Progenitor cell of endocrine pancreas (in vitro differentiated cells): ENCODE results near the gene RAB25. TPM values are rescaled to one million over a fixed set of nuclear protein-coding genes. Genes with fewer than 3 reads are reported as not detected.

Experiments used
- DNase-seq: peaks from one replicate; pipeline ENCODE4 v3.0.0; 2021; ENCODE audit warnings: low spot score; ENCODE audit not compliant: unreplicated experiment
- H3K27ac Mint-ChIP-seq: 2 replicates; pipeline ENCODE4 v1.8.0; 2021; ENCODE audit warnings: mild to moderate bottlenecking, moderate library complexity, mixed read lengths
- H3K27me3 Mint-ChIP-seq: 2 replicates; pipeline ENCODE4 v1.8.0; 2021; ENCODE audit warnings: mixed read lengths
- H3K36me3 Mint-ChIP-seq: 2 replicates; pipeline ENCODE4 v1.8.0; 2022; ENCODE audit warnings: mixed read lengths; ENCODE audit not compliant: insufficient read depth
- H3K4me1 Mint-ChIP-seq: 2 replicates; pipeline ENCODE4 v1.8.0; 2021; ENCODE audit warnings: low read depth, mixed read lengths
- H3K4me3 Mint-ChIP-seq: 2 replicates; pipeline ENCODE4 v1.8.0; 2021; ENCODE audit warnings: low read depth, mild to moderate bottlenecking, moderate library complexity, mixed read lengths
- H3K9me3 Mint-ChIP-seq: 2 replicates; pipeline ENCODE4 v1.8.0; 2021; ENCODE audit warnings: low read depth, mixed read lengths
- total RNA-seq: library from RNA; stranded (reverse); gene quantifications from 2 replicates; pipeline ENCODE4 v1.2.1, GENCODE V29; 2021
- TF ChIP-seq, protein P1 (sequence below): fragments of 200-600 bp; sonication (generic); IDR thresholded peaks from one replicate; pipeline ENCODE4 v1.5.0; 2021; ENCODE audit warnings: antibody characterized with exemption, mild to moderate bottlenecking; ENCODE audit not compliant: unreplicated experiment

Gene RAB25
- total RNA-seq, 1 donor from 2014 or later: 93.8 TPM

DNA sequence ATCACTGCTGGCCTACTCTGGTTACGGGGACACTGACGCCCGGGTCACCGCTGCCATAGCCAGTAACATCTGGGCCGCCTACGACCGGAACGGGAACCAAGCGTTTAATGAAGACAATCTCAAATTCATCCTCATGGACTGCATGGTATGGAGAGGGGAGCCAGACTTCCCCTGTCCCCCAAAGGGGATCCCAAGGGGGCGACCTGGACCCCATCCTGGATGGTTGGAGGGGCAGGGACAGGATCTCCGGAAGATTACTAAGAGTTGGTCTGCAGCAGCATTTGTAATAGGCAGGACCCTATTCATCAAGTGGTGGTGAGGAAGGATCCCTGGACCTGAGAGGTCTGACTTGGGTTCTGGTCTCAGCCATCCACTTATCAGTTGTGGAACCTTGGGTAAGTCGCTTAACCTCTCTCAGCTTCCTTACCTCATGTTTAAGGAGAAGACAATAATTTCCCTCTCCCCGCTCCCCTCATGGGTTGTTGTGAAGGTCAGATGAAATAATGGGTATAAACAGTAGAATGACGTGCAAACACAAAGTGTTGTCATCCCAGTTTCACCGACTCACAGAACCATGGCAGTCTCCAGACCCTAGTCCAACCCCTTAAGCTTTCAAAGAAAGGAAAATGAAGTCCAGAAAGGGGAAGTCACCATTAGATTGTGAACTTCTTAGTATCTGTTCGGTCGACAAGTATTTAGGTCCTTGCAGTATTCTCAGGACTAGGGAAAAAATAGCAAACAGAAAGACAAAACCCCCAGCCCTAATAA, 5.5 kb upstream of the RAB25 start:
- Mint-ChIP-seq H3K4me1 (peaks cover 17% of the 10 kb centered on the region), H3K27ac (peak overlapping the region; percentile 59), H3K27me3 (no peaks in the 10 kb centered on the region), H3K9me3 (no peaks in the 10 kb centered on the region), H3K36me3 (peaks cover 4% of the 10 kb centered on the region), H3K4me3 (peak overlapping the region; percentile 97)
- TF ChIP-seq, protein P1, sequence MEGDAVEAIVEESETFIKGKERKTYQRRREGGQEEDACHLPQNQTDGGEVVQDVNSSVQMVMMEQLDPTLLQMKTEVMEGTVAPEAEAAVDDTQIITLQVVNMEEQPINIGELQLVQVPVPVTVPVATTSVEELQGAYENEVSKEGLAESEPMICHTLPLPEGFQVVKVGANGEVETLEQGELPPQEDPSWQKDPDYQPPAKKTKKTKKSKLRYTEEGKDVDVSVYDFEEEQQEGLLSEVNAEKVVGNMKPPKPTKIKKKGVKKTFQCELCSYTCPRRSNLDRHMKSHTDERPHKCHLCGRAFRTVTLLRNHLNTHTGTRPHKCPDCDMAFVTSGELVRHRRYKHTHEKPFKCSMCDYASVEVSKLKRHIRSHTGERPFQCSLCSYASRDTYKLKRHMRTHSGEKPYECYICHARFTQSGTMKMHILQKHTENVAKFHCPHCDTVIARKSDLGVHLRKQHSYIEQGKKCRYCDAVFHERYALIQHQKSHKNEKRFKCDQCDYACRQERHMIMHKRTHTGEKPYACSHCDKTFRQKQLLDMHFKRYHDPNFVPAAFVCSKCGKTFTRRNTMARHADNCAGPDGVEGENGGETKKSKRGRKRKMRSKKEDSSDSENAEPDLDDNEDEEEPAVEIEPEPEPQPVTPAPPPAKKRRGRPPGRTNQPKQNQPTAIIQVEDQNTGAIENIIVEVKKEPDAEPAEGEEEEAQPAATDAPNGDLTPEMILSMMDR: no peak
- DNase-seq: no peak

DNA sequence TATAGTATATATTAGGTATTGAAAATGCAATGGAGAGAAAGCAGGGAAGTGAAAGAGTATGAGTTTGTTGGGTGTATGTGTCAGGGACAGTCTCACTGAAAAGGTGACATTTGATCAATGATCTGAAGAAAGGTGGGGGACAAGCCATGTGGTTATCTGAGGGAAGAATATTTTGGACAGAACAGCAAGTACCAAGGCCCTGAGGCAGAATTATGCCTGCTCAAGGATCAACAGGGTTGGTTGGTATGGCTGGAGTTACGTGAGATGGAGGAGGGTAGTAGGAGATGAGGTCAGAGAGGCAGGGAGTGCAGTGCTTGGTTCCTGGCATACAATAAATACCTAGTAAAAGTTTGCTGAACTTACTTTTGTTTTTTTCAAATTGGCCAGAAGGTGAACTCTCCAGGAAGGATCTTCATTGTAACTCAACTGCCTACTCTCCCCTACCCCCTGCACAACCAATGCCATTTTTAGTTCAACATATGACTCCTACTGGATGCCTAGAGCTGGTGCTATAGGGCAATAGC, 4.6 kb upstream of the RAB25 start:
- TF ChIP-seq, protein P1: no peak
- Mint-ChIP-seq H3K9me3 (no peaks in the 10 kb centered on the region), H3K4me3 (peak overlapping the region; percentile 15), H3K27me3 (no peaks in the 10 kb centered on the region), H3K36me3 (peaks cover 4% of the 10 kb centered on the region), H3K4me1 (peaks cover 23% of the 10 kb centered on the region), H3K27ac (no peak overlapping the region)
- DNase-seq: no peak

DNA sequence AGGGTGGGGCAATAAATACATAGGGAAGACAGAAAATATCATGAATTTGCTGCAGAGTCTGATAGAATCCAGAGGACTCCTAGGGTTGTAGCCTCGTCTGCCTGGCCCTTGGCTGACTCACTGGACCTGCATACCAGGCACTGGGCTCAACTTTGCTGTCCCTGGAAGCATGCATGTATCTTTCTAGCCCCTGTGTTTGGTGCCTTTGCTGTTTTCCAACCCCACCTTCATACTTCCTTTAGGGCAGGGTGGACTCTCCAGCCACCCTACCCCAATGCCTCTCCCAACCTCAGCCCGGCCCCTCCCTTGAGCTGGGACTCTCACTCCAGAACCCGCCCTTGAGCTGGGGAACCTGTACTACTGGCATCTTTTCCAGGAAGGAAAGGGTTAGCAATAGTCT, 1.2 kb downstream of the RAB25 start:
- TF ChIP-seq, protein P1: no peak
- Mint-ChIP-seq H3K27ac (peak overlapping the region; percentile 98), H3K36me3 (peaks cover 5% of the 10 kb centered on the region), H3K27me3 (no peaks in the 10 kb centered on the region), H3K4me3 (peak overlapping the region; percentile 96), H3K4me1 (peaks cover 24% of the 10 kb centered on the region), H3K9me3 (no peaks in the 10 kb centered on the region)
- DNase-seq: no peak

DNA sequence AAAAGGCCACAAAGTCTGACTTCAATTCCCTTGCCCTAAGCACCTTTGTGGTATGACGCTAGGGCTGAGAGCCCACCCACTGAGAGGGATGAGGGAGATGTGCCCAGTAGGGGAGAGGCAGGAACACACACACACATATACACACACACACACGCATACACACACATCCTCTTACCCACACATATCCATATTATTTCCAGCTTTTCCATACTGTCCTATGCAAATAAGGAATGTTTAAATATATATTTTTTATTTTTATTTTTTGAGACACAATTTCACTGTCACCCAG, 3.0 kb downstream of the RAB25 start:
- Mint-ChIP-seq H3K9me3 (no peaks in the 10 kb centered on the region), H3K4me1 (peaks cover 24% of the 10 kb centered on the region), H3K4me3 (no peak overlapping the region), H3K27me3 (no peaks in the 10 kb centered on the region), H3K27ac (peak overlapping the region; percentile 93), H3K36me3 (peaks cover 6% of the 10 kb centered on the region)
- DNase-seq: no peak
- TF ChIP-seq, protein P1: no peak

DNA sequence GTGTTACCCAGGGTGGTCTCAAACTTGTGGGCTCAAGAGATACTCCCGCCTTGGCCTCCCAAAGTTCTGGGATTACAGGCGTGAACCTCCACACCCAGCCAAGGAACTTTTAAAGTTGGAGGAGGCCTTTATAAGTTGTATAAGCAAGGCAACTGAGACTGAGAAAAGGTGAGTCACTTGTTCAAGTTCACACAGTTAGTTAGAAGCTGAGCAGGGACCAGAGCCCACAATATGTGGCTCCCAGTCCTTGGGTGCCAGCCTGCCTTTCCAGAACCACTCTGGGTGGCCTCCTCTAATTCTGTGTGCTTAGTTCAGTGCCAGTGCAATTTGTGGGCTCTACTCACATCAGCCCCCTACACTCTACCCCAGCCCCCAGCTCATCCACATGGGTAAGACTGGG, 3.7 kb downstream of the RAB25 start:
- H3K27ac Mint-ChIP-seq: no peak overlapping the region
- TF ChIP-seq, protein P1: no peak

More for the DNA sequence above, 3.7 kb downstream of the RAB25 start:
- peaks cover 23% of the 10 kb centered on the region for H3K4me1 Mint-ChIP-seq
- H3K4me3 Mint-ChIP-seq: no peak overlapping the region
- no peaks in the 10 kb centered on the region for H3K9me3 Mint-ChIP-seq
- no peak for DNase-seq
- no peaks in the 10 kb centered on the region for H3K27me3 Mint-ChIP-seq
- peaks cover 6% of the 10 kb centered on the region for H3K36me3 Mint-ChIP-seq
